Caki2 (cell line): ENCODE results near the gene SUFU. TPM values are rescaled to one million over a fixed set of nuclear protein-coding genes. Genes with fewer than 3 reads are reported as not detected.

ENCODE experiments used
- DNase-seq: peaks from one replicate; pipeline ENCODE4 v3.0.0-alpha.2; 2015; ENCODE audit warnings: low read depth
- in situ Hi-C: cut with HindIII; loops from 2 replicates; pipeline ENCODE4 v1.10.0; 2016; ENCODE audit warnings: low sequenced_read_pairs, low pct_unique_long_range_greater_than_20kb, mixed read lengths
- total RNA-seq: library from RNA; depleted of rRNA; stranded (reverse); fragments of >200 nt; shearing (Covaris generic); gene quantifications from 2 replicates; pipeline ENCODE4 v1.2.3, GENCODE V29; 2014; ENCODE audit warnings: low replicate concordance

SUFU gene
- total RNA-seq, 1 experiment from 2014 or later, result 2.9 TPM

GRCh38 chr10:102579328-102579727, 75.6 kb downstream of the SUFU start:
- in situ Hi-C loops, result loop anchor here (10.0 kb wide), 1 partner anchor 75 kb away; the partner anchor contains the start of genes ACTR1A and SUFU
- no peak for DNase-seq

GRCh38 chr10:102580230-102580629, 76.5 kb downstream of the SUFU start:
- no peak for DNase-seq
- in situ Hi-C loops, result no loop called here

- no peak for DNase-seq
- in situ Hi-C loops, result no loop called here
Observed at GRCh38 chr10:102581401-102581800, 77.6 kb downstream of the SUFU start.

- in situ Hi-C loops, result no loop called here
- no peak for DNase-seq
Observed at GRCh38 chr10:102581981-102582580, 78.3 kb downstream of the SUFU start.

- DNase-seq, result peak; percentile 70
- in situ Hi-C loops, result no loop called here
Observed at GRCh38 chr10:102583435-102584417, 80.0 kb downstream of the SUFU start.

- DNase-seq, result no peak
- in situ Hi-C loops, result no loop called here
Observed at GRCh38 chr10:102585026-102585425, 81.3 kb downstream of the SUFU start.

- no peak for DNase-seq
- in situ Hi-C loops, result no loop called here
Observed at GRCh38 chr10:102586858-102587257, 83.1 kb downstream of the SUFU start.

GRCh38 chr10:102588875-102589274, 85.1 kb downstream of the SUFU start:
- no peak for DNase-seq
- in situ Hi-C loops, result no loop called here

GRCh38 chr10:102593074-102593803, 89.5 kb downstream of the SUFU start:
- in situ Hi-C loops, result no loop called here
- peak; percentile 19 for DNase-seq

- no peak for DNase-seq
- in situ Hi-C loops, result no loop called here
Observed at GRCh38 chr10:102593804-102594079, 90.0 kb downstream of the SUFU start.

- in situ Hi-C loops, result no loop called here
Observed at GRCh38 chr10:102595293-102595692, 91.5 kb downstream of the SUFU start.

GRCh38 chr10:102595897-102596296, 92.1 kb downstream of the SUFU start:
- in situ Hi-C loops, result no loop called here
- no peak for DNase-seq

More at GRCh38 chr10:102595293-102595692, 91.5 kb downstream of the SUFU start:
- no peak for DNase-seq

- in situ Hi-C loops, result no loop called here
- peak; percentile 50 for DNase-seq
Observed at GRCh38 chr10:102596506-102596971, 92.8 kb downstream of the SUFU start.

GRCh38 chr10:102597131-102597991, 93.6 kb downstream of the SUFU start:
- in situ Hi-C loops, result no loop called here
- DNase-seq, result no peak

- DNase-seq, result no peak
- in situ Hi-C loops, result no loop called here
Observed at GRCh38 chr10:102598243-102598642, 94.5 kb downstream of the SUFU start.

- DNase-seq, result no peak
- in situ Hi-C loops, result no loop called here
Observed at GRCh38 chr10:102599565-102600327, 96.0 kb downstream of the SUFU start.

- in situ Hi-C loops, result no loop called here
- no peak for DNase-seq
Observed at GRCh38 chr10:102600816-102601215, 97.0 kb downstream of the SUFU start.
